OCI-LY1 (cell line): ENCODE measurements around the gene FGD3.

Source experiments
- H2AFZ ChIP-seq: fragments of 200-600 bp; sonication (generic), shearing (Covaris generic); 2 replicates; pipeline ENCODE4 v1.6.0; 2014; ENCODE audit warnings: antibody characterized with exemption, mild to moderate bottlenecking, low read length
- H3F3A ChIP-seq: fragments of 200-600 bp; sonication (generic), shearing (Covaris generic); 2 replicates; pipeline ENCODE4 v1.6.0; 2014; ENCODE audit warnings: mild to moderate bottlenecking, antibody characterized with exemption, low read length, moderate library complexity; ENCODE audit not compliant: insufficient read depth
- H3K27ac ChIP-seq: fragments of 200-600 bp; sonication (generic); 2 replicates; pipeline ENCODE4 v1.5.1; 2014; ENCODE audit warnings: low read length, mixed run types, mild to moderate bottlenecking, low read depth; ENCODE audit not compliant: poor library complexity, severe bottlenecking
- H3K27me3 ChIP-seq: fragments of 200-600 bp; sonication (generic); 2 replicates; pipeline ENCODE4 v1.6.0; 2014; ENCODE audit warnings: antibody characterized with exemption, mild to moderate bottlenecking, low read length, moderate library complexity; ENCODE audit not compliant: insufficient read depth
- H3K36me3 ChIP-seq: fragments of 200-600 bp; sonication (generic); 2 replicates; pipeline ENCODE4 v1.6.1; 2014; ENCODE audit warnings: mild to moderate bottlenecking, antibody characterized with exemption, low read length, moderate library complexity, mixed read lengths; ENCODE audit not compliant: insufficient read depth
- H3K4me1 ChIP-seq: fragments of 200-600 bp; sonication (generic); 2 replicates; pipeline ENCODE4 v1.5.1; 2014; ENCODE audit warnings: mild to moderate bottlenecking, low read length, moderate library complexity; ENCODE audit not compliant: insufficient read depth, severe bottlenecking
- H3K4me2 ChIP-seq: fragments of 200-600 bp; sonication (generic), shearing (Covaris generic); 2 replicates; pipeline ENCODE4 v1.6.1; 2014; ENCODE audit warnings: low read length
- H3K4me3 ChIP-seq: fragments of 200-600 bp; sonication (generic); 2 replicates; pipeline ENCODE4 v1.5.1; 2014; ENCODE audit warnings: low read length, low read depth, mild to moderate bottlenecking, mixed read lengths; ENCODE audit not compliant: poor library complexity, severe bottlenecking
- H3K79me2 ChIP-seq: fragments of 200-600 bp; shearing (Covaris generic); 2 replicates; pipeline ENCODE4 v1.6.1; 2016; ENCODE audit warnings: mixed run types, low read length, mixed read lengths; ENCODE audit not compliant: insufficient read depth
- H3K9ac ChIP-seq: fragments of 200-600 bp; sonication (generic), shearing (Covaris generic); 2 replicates; pipeline ENCODE4 v1.6.1; 2014; ENCODE audit warnings: mild to moderate bottlenecking, low read length, mixed read lengths
- H3K9me2 ChIP-seq: fragments of 200-600 bp; sonication (generic), shearing (Covaris generic); 2 replicates; pipeline ENCODE4 v1.6.1; 2014; ENCODE audit warnings: low read depth, mild to moderate bottlenecking, low read length, mixed read lengths
- H3K9me3 ChIP-seq: fragments of 200-600 bp; shearing (Covaris generic); 2 replicates; pipeline ENCODE4 v1.6.1; 2014; ENCODE audit warnings: low read length, mixed read lengths
- H4K20me1 ChIP-seq: fragments of 200-600 bp; sonication (generic), shearing (Covaris generic); 2 replicates; pipeline ENCODE4 v1.6.0; 2016; ENCODE audit warnings: mild to moderate bottlenecking, low read length; ENCODE audit not compliant: insufficient read depth
- EZH2 ChIP-seq: fragments of 200-600 bp; sonication (generic), shearing (Covaris generic); IDR thresholded peaks from 2 replicates; pipeline ENCODE4 v1.8.0; 2017; ENCODE audit warnings: borderline replicate concordance, mixed run types, mild to moderate bottlenecking, antibody characterized with exemption, low read length, moderate library complexity, mixed read lengths
- TF ChIP-seq, protein P1 (sequence below): fragments of 200-600 bp; sonication (generic), shearing (Covaris generic); IDR thresholded peaks from 2 replicates; pipeline ENCODE4 v1.5.1; 2017; ENCODE audit warnings: mild to moderate bottlenecking, antibody characterized with exemption, low read length, moderate library complexity, mixed read lengths

Gene FGD3

DNA sequence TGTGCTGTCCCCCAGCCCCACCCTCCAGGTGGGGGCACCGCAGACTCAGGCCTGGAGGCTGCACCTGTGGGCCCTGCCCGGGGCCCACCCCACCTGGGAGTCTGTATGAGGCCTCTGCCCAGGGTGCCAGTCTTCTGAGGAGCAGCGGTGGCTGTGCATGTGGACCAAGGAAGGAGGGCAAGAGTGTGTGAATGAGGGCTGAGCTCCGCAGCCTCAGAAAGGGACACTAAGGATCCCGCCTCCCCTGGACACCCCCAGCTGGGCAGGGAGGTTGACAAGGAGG, 19.1 kb downstream of the FGD3 start:
- no peak overlapping the region for H2AFZ ChIP-seq
- no peaks in the 10 kb centered on the region for H3K36me3 ChIP-seq
- peak overlapping the region; percentile 82; the same call in 1 of the 2 replicates for H3K9ac ChIP-seq
- H3K4me1 ChIP-seq: peaks cover 74% of the 10 kb centered on the region
- H3K4me2 ChIP-seq: peak overlapping the region; percentile 87
- H3K4me3 ChIP-seq: peak overlapping the region; percentile 76
- H3F3A ChIP-seq: no peaks in the 10 kb centered on the region
- H3K9me2 ChIP-seq: no peaks in the 10 kb centered on the region
- H3K27ac ChIP-seq: peak overlapping the region; percentile 90
- H3K9me3 ChIP-seq: no peaks in the 10 kb centered on the region
- H4K20me1 ChIP-seq: no peaks in the 10 kb centered on the region
- H3K27me3 ChIP-seq: no peaks in the 10 kb centered on the region
- TF ChIP-seq, protein P1, sequence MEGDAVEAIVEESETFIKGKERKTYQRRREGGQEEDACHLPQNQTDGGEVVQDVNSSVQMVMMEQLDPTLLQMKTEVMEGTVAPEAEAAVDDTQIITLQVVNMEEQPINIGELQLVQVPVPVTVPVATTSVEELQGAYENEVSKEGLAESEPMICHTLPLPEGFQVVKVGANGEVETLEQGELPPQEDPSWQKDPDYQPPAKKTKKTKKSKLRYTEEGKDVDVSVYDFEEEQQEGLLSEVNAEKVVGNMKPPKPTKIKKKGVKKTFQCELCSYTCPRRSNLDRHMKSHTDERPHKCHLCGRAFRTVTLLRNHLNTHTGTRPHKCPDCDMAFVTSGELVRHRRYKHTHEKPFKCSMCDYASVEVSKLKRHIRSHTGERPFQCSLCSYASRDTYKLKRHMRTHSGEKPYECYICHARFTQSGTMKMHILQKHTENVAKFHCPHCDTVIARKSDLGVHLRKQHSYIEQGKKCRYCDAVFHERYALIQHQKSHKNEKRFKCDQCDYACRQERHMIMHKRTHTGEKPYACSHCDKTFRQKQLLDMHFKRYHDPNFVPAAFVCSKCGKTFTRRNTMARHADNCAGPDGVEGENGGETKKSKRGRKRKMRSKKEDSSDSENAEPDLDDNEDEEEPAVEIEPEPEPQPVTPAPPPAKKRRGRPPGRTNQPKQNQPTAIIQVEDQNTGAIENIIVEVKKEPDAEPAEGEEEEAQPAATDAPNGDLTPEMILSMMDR: no peak
- no peak for TF ChIP-seq EZH2
- H3K79me2 ChIP-seq: peaks cover 29% of the 10 kb centered on the region

DNA sequence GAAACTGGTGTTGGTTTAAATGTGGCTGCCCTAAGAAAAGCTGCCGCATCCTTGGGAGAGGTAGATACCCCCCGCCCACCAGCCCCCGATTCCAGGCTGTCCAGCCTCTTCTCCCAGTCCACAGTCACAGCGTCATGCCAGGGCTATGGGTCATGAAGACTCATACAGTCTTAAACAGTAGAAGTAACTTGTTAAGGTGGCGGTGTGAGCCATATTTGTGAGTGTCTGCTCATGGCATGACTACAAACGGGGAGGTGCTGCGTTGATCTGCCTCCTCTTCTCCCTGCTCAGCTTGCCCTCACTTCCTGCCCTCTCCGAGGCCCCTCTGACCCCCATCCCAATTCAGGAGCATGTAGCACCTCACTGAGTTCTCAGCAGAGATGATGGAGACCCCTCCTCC, 20.8 kb downstream of the FGD3 start:
- Histone ChIP-seq H3K4me1 (peaks cover 65% of the 10 kb centered on the region), H3K27me3 (no peaks in the 10 kb centered on the region), H3K36me3 (no peaks in the 10 kb centered on the region), H3K79me2 (peaks cover 33% of the 10 kb centered on the region), H4K20me1 (no peaks in the 10 kb centered on the region), H3K9me3 (no peaks in the 10 kb centered on the region), H3F3A (no peaks in the 10 kb centered on the region), H3K27ac (no peak overlapping the region), H3K4me3 (no peak overlapping the region), H3K4me2 (no peak overlapping the region), H3K9me2 (no peaks in the 10 kb centered on the region), H2AFZ (no peak overlapping the region), H3K9ac (no peak overlapping the region)
- no peak for TF ChIP-seq EZH2
- TF ChIP-seq, protein P1: no peak

DNA sequence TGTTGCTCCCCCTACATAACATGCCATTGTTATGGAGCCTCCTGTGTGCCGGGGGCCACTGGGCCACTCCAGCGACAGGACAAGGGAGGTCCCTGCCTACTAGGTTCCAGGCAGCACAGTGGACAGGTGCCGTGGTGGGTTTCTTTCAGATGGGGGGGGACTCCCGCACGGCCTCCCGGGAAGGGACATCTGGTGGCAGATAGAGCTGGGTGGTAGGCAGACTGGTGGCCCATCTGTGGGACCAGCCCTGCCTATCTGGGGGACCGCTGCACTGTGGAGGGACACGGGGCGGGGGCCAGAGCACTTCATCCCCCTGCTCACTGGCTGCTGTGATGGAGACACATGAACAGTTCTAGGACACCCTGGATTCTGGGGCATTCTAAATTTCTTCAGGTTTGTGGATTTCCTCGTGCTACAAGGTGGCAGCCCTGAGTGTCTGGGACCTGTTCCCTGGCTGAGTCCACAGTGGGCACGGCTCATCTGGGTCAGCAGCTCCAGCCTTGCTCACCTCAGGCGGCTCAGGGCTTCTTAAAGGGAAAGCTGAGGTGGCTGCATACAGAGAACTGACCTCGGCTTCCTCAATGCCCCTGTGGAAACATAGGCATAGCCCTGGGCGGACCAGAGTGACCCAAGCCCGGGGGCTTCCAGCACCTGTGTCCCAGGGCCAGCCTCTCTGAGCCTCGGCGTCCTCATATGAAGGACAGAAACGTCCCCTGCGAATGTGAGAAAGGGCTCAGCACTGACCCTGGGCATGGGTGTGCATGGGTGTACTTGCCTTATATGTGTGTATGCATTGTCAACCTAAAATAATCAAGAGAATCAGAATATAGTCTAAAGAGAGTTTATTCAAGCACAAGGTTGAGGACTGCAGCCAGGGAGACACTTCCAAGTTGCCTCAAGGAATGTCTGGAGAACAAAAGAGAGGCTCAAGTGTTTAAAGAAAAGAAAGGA, 22.5 kb downstream of the FGD3 start:
- Histone ChIP-seq H3K9me2 (no peaks in the 10 kb centered on the region), H3K79me2 (peaks cover 30% of the 10 kb centered on the region), H2AFZ (no peak overlapping the region), H3F3A (no peaks in the 10 kb centered on the region), H4K20me1 (no peaks in the 10 kb centered on the region), H3K27me3 (no peaks in the 10 kb centered on the region), H3K4me3 (no peak overlapping the region), H3K4me2 (no peak overlapping the region), H3K27ac (peak overlapping the region; percentile 36), H3K36me3 (peaks cover 4% of the 10 kb centered on the region; the same call in 1 of the 2 replicates), H3K9me3 (no peaks in the 10 kb centered on the region), H3K4me1 (peaks cover 52% of the 10 kb centered on the region), H3K9ac (no peak overlapping the region)
- TF ChIP-seq, protein P1: no peak
- no peak for TF ChIP-seq EZH2
